IPS-20b (cell line): ENCODE results near the gene ZNF784.

ENCODE experiments used
- H3K27ac ChIP-seq: one replicate; pipeline ENCODE4 v1.5.1; 2013; ENCODE audit warnings: low read length
- H3K27me3 ChIP-seq: 2 replicates; pipeline ENCODE4 v1.6.1; 2013; ENCODE audit warnings: mild to moderate bottlenecking, low read length, inconsistent platforms; ENCODE audit not compliant: insufficient read depth
- H3K36me3 ChIP-seq: 2 replicates; pipeline ENCODE4 v1.6.1; 2013; ENCODE audit warnings: low read depth, mild to moderate bottlenecking, inconsistent platforms, low read length, moderate library complexity; ENCODE audit not compliant: insufficient read depth
- H3K4me1 ChIP-seq: 2 replicates; pipeline ENCODE4 v1.6.1; 2013; ENCODE audit warnings: mild to moderate bottlenecking, control low read depth, inconsistent platforms, low read length, moderate library complexity; ENCODE audit not compliant: insufficient read depth
- H3K4me3 ChIP-seq: 2 replicates; pipeline ENCODE4 v1.5.1; 2013; ENCODE audit warnings: mild to moderate bottlenecking, low read length, inconsistent platforms
- H3K9ac ChIP-seq: 2 replicates; pipeline ENCODE4 v1.6.1; 2013; ENCODE audit warnings: low read depth, mild to moderate bottlenecking, inconsistent platforms, low read length, moderate library complexity
- H3K9me3 ChIP-seq: 2 replicates; pipeline ENCODE4 v1.6.1; 2013; ENCODE audit warnings: mild to moderate bottlenecking, low read depth, low read length, inconsistent platforms; ENCODE audit not compliant: insufficient read depth

Gene ZNF784

GRCh38 chr19:55622242-55622969, 2.0 kb downstream of the ZNF784 start:
- H3K4me3 ChIP-seq = no peak overlapping the region

GRCh38 chr19:55621673-55622231, 2.6 kb downstream of the ZNF784 start:
- Histone ChIP-seq H3K27me3 (no peaks in the 10 kb centered on the region), H3K9me3 (no peaks in the 10 kb centered on the region), H3K27ac (no peak overlapping the region), H3K4me1 (no peaks in the 10 kb centered on the region), H3K36me3 (peaks cover 21% of the 10 kb centered on the region), H3K4me3 (no peak overlapping the region), H3K9ac (no peak overlapping the region)

More at GRCh38 chr19:55622242-55622969, 2.0 kb downstream of the ZNF784 start:
- Histone ChIP-seq H3K36me3 (peaks cover 16% of the 10 kb centered on the region), H3K27ac (no peak overlapping the region), H3K4me1 (no peaks in the 10 kb centered on the region), H3K9ac (no peak overlapping the region), H3K9me3 (no peaks in the 10 kb centered on the region), H3K27me3 (no peaks in the 10 kb centered on the region)

- no peaks in the 10 kb centered on the region for H3K4me1 ChIP-seq
- no peaks in the 10 kb centered on the region for H3K9me3 ChIP-seq
Observed at GRCh38 chr19:55621205-55621672, 3.1 kb downstream of the ZNF784 start.

GRCh38 chr19:55620410-55621204, 3.8 kb downstream of the ZNF784 start:
- H3K9ac ChIP-seq = no peak overlapping the region
- H3K9me3 ChIP-seq = no peaks in the 10 kb centered on the region
- no peaks in the 10 kb centered on the region for H3K27me3 ChIP-seq
- H3K36me3 ChIP-seq = peaks cover 29% of the 10 kb centered on the region
- no peak overlapping the region for H3K4me3 ChIP-seq
- H3K27ac ChIP-seq = no peak overlapping the region
- H3K4me1 ChIP-seq = no peaks in the 10 kb centered on the region

More at GRCh38 chr19:55621205-55621672, 3.1 kb downstream of the ZNF784 start:
- H3K36me3 ChIP-seq = peaks cover 26% of the 10 kb centered on the region
- no peak overlapping the region for H3K9ac ChIP-seq
- H3K27me3 ChIP-seq = no peaks in the 10 kb centered on the region
- H3K27ac ChIP-seq = no peak overlapping the region
- H3K4me3 ChIP-seq = no peak overlapping the region

GRCh38 chr19:55619286-55619685, 5.1 kb downstream of the ZNF784 start:
- no peaks in the 10 kb centered on the region for H3K4me1 ChIP-seq
- H3K27ac ChIP-seq = no peak overlapping the region
- no peak overlapping the region for H3K9ac ChIP-seq
- no peak overlapping the region for H3K4me3 ChIP-seq
- H3K36me3 ChIP-seq = peaks cover 31% of the 10 kb centered on the region
- no peaks in the 10 kb centered on the region for H3K27me3 ChIP-seq
- no peaks in the 10 kb centered on the region for H3K9me3 ChIP-seq

- no peaks in the 10 kb centered on the region for H3K4me1 ChIP-seq
- no peak overlapping the region for H3K4me3 ChIP-seq
- no peaks in the 10 kb centered on the region for H3K27me3 ChIP-seq
- peaks cover 31% of the 10 kb centered on the region for H3K36me3 ChIP-seq
- H3K9ac ChIP-seq = no peak overlapping the region
- H3K27ac ChIP-seq = no peak overlapping the region
- H3K9me3 ChIP-seq = no peaks in the 10 kb centered on the region
Observed at GRCh38 chr19:55618426-55618825, 5.9 kb downstream of the ZNF784 start.

GRCh38 chr19:55617426-55617825, 6.9 kb downstream of the ZNF784 start:
- H3K27ac ChIP-seq = no peak overlapping the region
- H3K36me3 ChIP-seq = peaks cover 31% of the 10 kb centered on the region
- H3K4me1 ChIP-seq = no peaks in the 10 kb centered on the region
- H3K27me3 ChIP-seq = no peaks in the 10 kb centered on the region
- no peaks in the 10 kb centered on the region for H3K9me3 ChIP-seq
- no peak overlapping the region for H3K4me3 ChIP-seq
- H3K9ac ChIP-seq = no peak overlapping the region

- Histone ChIP-seq H3K9me3 (no peaks in the 10 kb centered on the region), H3K9ac (no peak overlapping the region), H3K4me3 (no peak overlapping the region), H3K27ac (no peak overlapping the region), H3K36me3 (peaks cover 31% of the 10 kb centered on the region), H3K4me1 (no peaks in the 10 kb centered on the region), H3K27me3 (no peaks in the 10 kb centered on the region)
Observed at GRCh38 chr19:55616395-55616875, 7.9 kb downstream of the ZNF784 start.

GRCh38 chr19:55615543-55616394, 8.6 kb downstream of the ZNF784 start:
- Histone ChIP-seq H3K4me3 (no peak overlapping the region), H3K9ac (no peak overlapping the region), H3K27ac (no peak overlapping the region), H3K36me3 (peaks cover 25% of the 10 kb centered on the region; the same call in 1 of the 2 replicates), H3K9me3 (no peaks in the 10 kb centered on the region), H3K27me3 (no peaks in the 10 kb centered on the region), H3K4me1 (no peaks in the 10 kb centered on the region)

GRCh38 chr19:55614711-55615542, 9.4 kb downstream of the ZNF784 start:
- Histone ChIP-seq H3K36me3 (peaks cover 25% of the 10 kb centered on the region; the same call in 1 of the 2 replicates), H3K9ac (no peak overlapping the region), H3K27me3 (no peaks in the 10 kb centered on the region)

More at GRCh38 chr19:55614711-55615542, 9.4 kb downstream of the ZNF784 start:
- Histone ChIP-seq H3K27ac (no peak overlapping the region), H3K4me1 (no peaks in the 10 kb centered on the region), H3K4me3 (no peak overlapping the region), H3K9me3 (no peaks in the 10 kb centered on the region)
